Ishikawa (cell line): ENCODE measurements around the gene NAA11.

Experiments
- CEBPB ChIP-seq: IDR thresholded peaks from 2 replicates; pipeline ENCODE4 v1.6.1; 2012
- CREB1 ChIP-seq: IDR thresholded peaks from 2 replicates; pipeline ENCODE4 v1.6.1; 2012; ENCODE audit warnings: low read depth
- EGR1 ChIP-seq: IDR thresholded peaks from 2 replicates; pipeline ENCODE4 v1.6.1; 2012
- EP300 ChIP-seq: IDR thresholded peaks from 2 replicates; pipeline ENCODE4 v1.6.1; 2012; ENCODE audit warnings: borderline replicate concordance
- FOXM1 ChIP-seq: IDR thresholded peaks from 2 replicates; pipeline ENCODE4 v1.6.1; 2012; ENCODE audit warnings: low read depth, borderline replicate concordance
- NFIC ChIP-seq: IDR thresholded peaks from 2 replicates; pipeline ENCODE4 v1.6.1; 2012
- RAD21 ChIP-seq: IDR thresholded peaks from 2 replicates; pipeline ENCODE4 v1.6.1; 2012; ENCODE audit warnings: low read depth
- REST ChIP-seq: IDR thresholded peaks from 2 replicates; pipeline ENCODE4 v1.6.1; 2012; ENCODE audit warnings: low read depth, mild to moderate bottlenecking
- TAF1 ChIP-seq: IDR thresholded peaks from 2 replicates; pipeline ENCODE4 v1.6.1; 2012; ENCODE audit warnings: low read depth, mild to moderate bottlenecking
- TCF12 ChIP-seq: IDR thresholded peaks from 2 replicates; pipeline ENCODE4 v1.6.1; 2012; ENCODE audit warnings: low read depth
- TEAD4 ChIP-seq: IDR thresholded peaks from 2 replicates; pipeline ENCODE4 v1.6.1; 2012
- USF1 ChIP-seq: IDR thresholded peaks from 2 replicates; pipeline ENCODE4 v1.6.1; 2012
- YY1 ChIP-seq: IDR thresholded peaks from 2 replicates; pipeline ENCODE4 v1.6.1; 2012; ENCODE audit warnings: low read depth
- ZBTB7A ChIP-seq: IDR thresholded peaks from 2 replicates; pipeline ENCODE4 v1.6.1; 2012; ENCODE audit warnings: low read depth
- TF ChIP-seq, protein P1 (sequence below): IDR thresholded peaks from 2 replicates; pipeline ENCODE4 v1.6.1; 2012

The NAA11 gene

DNA sequence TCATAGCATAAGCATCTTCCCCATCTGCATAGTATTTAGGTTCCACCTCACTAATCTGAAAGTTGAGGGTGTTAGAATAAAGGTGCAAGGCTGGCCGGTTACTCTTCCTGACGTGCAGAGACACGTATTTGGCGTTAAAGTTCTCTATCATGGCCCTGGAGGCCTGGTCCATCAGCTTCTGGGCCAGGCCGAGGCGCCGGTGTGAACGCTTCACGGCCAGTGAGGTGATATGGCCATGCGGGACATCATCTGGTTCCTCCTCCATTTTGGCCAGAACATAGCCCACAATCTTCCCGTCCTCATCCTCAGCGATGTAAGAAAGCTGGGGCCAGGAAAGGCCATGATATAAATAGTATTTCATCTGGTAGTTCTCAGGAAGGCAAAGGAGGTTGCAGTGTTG lies 425 bp downstream of the NAA11 start:
- TF ChIP-seq ZBTB7A = no peak
- no peak for TF ChIP-seq USF1
- TF ChIP-seq TEAD4 = no peak
- TF ChIP-seq, protein P1, sequence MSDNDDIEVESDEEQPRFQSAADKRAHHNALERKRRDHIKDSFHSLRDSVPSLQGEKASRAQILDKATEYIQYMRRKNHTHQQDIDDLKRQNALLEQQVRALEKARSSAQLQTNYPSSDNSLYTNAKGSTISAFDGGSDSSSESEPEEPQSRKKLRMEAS = no peak
- no peak for TF ChIP-seq EGR1
- TF ChIP-seq FOXM1 = no peak
- no peak for TF ChIP-seq CREB1
- TF ChIP-seq EP300 = no peak
- TF ChIP-seq CEBPB = no peak
- no peak for TF ChIP-seq REST
- no peak for TF ChIP-seq TCF12

- TF ChIP-seq USF1 (no peak), TEAD4 (no peak), TCF12 (no peak), ZBTB7A (no peak), RAD21 (no peak), NFIC (no peak)
Measured at GRCh38 chr4:79319975-79320374, 5.9 kb downstream of the NAA11 start.

DNA sequence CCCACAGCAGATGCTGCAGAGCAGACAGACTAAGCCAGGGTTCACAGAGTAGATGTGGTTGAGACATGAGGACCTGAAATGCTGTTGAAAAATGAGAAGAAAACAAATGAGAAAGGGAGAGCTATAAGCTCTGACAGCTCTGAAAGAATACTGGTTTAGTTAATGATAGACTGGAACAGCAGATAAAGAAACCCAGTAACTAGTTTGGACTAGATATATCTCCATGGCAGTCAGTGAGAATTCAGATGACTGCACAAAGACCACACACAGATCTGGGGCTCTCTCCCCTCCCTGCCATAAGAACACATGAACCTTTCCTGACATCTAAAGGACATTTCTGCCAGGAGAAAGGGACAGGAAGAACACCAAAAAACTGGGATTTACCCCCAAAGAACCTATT lies 8.2 kb downstream of the NAA11 start:
- TF ChIP-seq ZBTB7A (no peak), RAD21 (no peak), CEBPB (no peak), EGR1 (no peak), EP300 (no peak), NFIC (no peak), CREB1 (no peak), YY1 (no peak), USF1 (no peak), TCF12 (no peak), REST (no peak)
- TF ChIP-seq, protein P1 = no peak

GRCh38 chr4:79315891-79316290 lies 10.0 kb downstream of the NAA11 start:
- TF ChIP-seq NFIC = no peak
- TF ChIP-seq, protein P1 = no peak
- no peak for TF ChIP-seq TEAD4
- TF ChIP-seq REST = no peak
- TF ChIP-seq TCF12 = no peak
- TF ChIP-seq TAF1 = no peak
- no peak for TF ChIP-seq RAD21
- no peak for TF ChIP-seq USF1
- TF ChIP-seq YY1 = no peak
